ENCODE data around the gene TTC28. TPM values are rescaled to one million over a fixed set of nuclear protein-coding genes. Genes with fewer than 3 reads are reported as not detected.

TTC28 gene
- total RNA-seq, 1 donor from 2014 or later = 10.4 TPM

DNA sequence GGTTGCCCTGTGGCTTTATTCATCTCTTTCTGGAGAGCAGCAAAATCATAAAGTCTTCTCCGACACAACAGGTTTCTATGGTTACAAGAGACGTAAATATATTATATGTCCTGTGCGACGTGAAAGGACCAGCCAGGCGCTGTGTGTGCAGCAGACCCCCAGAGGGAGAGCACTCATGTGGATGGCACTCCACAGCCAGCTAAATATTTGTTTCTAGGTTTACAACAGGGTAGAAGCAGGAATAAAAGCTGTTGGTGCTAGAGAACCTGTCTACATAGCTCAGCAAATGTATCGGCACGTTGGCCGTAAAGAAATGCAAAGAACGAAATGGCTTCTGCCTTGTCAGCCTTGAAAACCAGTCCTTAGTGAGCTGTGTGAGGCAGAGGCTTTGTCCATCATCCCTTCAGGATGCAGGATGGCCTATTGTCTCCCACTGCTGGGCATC, 626.8 kb downstream of the TTC28 start:
- ATAC-seq (no peak), DNase-seq (ENCODE audit: missing footprints) (no peak)
- intact Hi-C loops (cut with DNase I) = loop anchor here (2.0 to 10.0 kb wide), 2 partner anchors 390 to 772 kb away; no protein-coding TSS in a partner anchor

DNA sequence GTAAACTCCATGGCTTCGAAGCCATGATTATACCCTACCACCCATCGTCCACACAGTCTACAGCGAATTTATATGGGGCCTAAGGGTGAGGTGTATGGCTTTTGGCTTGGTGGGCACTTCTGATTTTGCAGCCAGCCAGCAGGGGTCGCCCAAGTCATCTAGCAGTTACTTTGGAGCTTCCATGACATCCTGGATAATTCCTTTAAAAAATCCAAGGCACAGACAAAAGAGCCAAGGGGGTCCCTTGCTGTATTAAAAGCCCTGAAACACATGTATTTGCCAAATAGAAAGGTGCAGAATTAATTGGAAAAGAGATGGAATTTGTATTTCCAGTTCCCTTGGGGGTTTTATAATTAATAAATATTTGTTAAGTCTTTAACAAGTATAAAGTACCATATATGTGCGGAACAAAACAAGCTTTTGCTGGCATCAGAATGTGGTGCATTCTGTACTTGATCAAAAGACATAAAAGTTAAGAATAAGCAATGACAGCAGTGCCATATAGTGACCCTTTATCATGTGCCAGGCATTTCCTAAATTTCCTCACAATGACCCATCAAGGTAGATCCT, 627.8 kb downstream of the TTC28 start:
- ATAC-seq (peak; percentile 73), DNase-seq (ENCODE audit: missing footprints) (peak; percentile 76)
- intact Hi-C loops (cut with DNase I) = loop anchor here (1.0 to 10.0 kb wide), 3 partner anchors 391 to 773 kb away; no protein-coding TSS in a partner anchor

DNA sequence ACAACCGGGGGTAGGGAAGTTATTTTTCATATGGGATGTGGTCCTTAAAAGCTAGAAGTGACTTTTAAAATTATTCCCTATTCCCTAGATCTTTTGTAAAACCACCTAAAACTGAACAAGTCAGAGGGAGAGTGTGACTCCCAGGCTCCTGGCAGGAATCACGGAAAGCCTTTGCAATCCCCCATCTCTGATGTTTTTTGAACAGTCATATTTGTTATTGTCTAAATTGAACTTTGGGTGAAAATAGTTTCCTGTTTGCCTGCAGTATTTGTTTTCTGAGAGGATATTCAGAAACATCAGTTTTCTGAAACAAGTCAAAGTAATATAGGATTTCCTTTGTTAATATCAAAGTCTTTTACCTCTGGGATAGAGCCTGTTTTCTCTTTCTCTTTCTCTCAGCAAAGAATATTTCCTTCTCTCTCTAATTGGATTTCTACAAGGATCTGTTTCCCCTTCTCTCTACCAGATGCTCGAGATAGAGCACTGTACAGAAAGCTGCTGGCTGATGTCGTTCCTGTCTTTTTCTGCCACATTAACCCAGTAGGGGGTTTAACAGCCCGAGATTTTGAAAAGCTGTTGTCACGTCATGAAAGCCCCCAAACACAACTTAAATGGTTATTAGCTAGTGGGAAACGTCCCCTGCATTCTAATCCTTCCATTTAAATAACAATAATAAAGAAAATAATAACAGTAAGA, 628.4 kb downstream of the TTC28 start:
- DNase-seq (ENCODE audit: missing footprints) (no peak), ATAC-seq (no peak)
- intact Hi-C loops (cut with DNase I) = loop anchor here (1.0 to 10.0 kb wide), 2 partner anchors 543 to 774 kb away; no protein-coding TSS in a partner anchor

DNA sequence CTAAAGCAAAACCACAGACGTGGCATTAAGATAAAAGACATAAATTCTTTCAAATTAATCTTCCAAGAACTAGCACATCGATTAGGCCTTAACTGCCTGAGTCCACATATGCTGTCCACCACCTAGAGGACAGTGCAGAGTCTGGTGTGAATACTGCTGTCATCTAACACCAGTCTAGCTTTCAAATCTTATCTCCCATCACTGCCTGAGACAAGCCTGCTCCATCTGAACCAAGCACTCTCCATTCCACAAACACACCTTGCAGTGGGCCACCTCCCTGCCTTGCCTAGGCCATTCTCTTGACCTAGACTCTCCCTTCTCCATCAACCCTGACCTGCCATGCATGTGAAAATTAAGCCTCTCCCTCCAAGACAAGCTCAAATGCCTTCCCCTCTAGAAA, 631.1 kb downstream of the TTC28 start:
- no peak for ATAC-seq
- intact Hi-C loops (cut with DNase I) = no loop called here
- DNase-seq (ENCODE audit: missing footprints) = no peak

DNA sequence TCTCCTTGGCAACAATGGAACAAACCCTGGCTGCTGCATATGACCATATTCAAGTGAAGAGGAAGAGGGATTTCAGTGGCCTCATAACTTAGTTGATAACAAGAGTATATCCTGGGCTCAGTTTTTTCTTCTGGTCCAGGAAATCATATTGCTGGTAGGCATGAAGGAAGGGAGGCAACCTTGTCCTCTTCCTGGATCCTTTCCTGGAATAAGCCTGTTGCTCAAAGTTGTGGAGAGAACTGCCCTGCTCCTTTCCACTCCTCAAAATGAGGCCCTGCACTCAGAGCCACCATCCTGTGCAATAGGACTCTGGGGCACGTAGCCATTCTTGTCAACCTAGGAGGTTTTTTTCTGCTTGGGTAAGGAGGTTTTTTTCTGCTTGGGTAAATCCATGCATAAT, 631.9 kb downstream of the TTC28 start:
- intact Hi-C loops (cut with DNase I) = no loop called here
- ATAC-seq (no peak), DNase-seq (ENCODE audit: missing footprints) (no peak)

DNA sequence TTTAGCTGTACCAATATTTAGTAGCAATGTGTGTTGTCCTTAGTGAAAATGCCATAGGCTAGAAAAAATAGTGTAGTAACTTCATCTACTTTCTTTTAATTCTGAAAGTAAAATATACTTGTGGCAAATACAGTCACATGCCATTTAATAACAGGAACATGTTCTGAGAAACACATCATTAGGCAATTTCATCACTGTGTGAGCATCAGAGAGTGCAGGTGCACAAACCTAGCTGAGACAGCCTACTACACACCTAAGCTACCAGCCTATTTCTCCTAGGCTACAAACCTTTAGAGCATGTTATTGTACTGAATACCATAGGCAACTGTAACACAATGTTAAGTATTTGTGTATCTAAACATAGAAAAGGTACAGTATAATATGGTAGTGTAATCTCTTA, 633.5 kb downstream of the TTC28 start:
- DNase-seq (ENCODE audit: missing footprints) (no peak), ATAC-seq (no peak)
- intact Hi-C loops (cut with DNase I) = no loop called here

DNA sequence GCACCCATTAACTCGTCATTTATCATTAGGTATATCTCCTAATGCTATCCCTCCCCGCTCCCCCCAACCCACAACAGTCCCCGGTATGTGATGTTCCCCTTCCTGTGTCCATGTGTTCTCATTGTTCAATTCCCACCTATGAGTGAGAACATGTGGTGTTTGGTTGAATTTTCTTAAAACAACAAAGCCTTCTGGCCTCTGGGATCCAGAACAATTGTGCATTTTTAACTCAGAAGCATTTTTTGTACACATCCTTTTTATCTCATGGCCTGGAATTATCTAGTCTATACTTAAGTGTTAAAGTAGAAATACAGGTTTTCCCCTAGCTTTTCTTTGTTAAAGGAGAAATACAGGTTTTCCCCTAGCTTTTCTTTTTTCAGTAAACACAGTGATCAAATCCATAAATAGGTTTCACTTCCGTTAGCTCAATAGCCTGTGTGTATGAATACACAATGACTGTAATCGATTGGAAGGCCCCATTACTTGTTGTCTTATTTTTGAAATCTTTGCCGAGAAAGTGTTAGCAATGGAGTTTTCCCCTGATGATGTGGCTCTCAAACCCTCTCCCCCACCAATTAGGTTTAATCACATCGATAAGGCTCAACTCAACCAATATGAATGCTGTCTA, 635.0 kb downstream of the TTC28 start:
- DNase-seq (ENCODE audit: missing footprints) (no peak), ATAC-seq (no peak)
- intact Hi-C loops (cut with DNase I) = no loop called here

DNA sequence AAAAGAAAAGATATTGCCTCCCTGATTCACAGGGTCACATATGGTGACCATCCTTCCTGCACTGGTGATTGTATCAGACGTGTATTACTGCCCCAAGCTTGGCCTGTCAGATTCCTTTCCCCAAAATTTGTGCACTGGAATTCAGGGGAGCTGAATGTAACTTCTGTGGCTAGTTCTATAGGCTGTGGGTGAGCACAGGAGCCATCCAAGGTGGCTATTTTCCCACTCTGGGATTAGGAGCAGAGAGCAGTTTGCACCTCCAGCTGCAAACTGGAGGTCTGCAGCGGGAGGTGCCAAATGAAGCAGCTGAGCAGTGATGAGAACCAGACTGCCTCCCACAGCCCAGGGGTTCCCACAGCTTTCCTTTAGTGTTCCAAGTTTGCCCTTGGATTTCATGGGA, 636.4 kb downstream of the TTC28 start:
- intact Hi-C loops (cut with DNase I) = no loop called here
- ATAC-seq = peak; percentile 54
- no peak for DNase-seq (ENCODE audit: missing footprints)

DNA sequence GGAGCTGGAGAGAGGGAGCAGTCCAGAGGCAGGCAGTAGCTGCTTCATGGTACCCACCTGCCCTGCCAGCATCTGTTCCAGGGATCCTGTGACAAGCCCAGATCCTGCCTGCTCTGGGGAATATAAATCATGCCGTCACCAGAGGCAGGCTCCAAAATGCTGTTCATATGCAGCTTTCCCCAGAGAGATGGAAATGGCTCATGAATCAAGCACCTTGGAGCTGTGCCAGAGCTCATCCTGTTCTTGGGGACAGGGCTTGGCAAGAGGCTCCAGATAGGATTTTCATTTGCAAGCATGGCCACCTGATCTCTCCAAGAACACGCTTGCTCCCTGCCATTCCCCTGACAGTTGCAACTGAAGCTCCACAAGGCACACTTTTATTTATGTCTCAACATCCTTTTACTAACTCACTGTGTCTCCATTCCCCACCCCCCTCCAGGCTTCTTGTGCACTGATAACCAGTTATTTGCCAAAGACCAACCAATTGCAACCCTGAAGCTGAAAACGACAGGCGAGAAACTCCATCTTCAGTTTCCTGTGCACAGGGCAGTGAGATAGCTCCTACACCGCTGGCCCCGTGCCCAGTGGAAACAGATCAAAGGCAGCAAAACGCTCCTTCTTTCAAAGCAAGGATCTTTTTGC, 644.8 kb downstream of the TTC28 start:
- peak; percentile 88 for ATAC-seq
- intact Hi-C loops (cut with DNase I) = no loop called here
- peak; percentile 79 for DNase-seq (ENCODE audit: missing footprints)

DNA sequence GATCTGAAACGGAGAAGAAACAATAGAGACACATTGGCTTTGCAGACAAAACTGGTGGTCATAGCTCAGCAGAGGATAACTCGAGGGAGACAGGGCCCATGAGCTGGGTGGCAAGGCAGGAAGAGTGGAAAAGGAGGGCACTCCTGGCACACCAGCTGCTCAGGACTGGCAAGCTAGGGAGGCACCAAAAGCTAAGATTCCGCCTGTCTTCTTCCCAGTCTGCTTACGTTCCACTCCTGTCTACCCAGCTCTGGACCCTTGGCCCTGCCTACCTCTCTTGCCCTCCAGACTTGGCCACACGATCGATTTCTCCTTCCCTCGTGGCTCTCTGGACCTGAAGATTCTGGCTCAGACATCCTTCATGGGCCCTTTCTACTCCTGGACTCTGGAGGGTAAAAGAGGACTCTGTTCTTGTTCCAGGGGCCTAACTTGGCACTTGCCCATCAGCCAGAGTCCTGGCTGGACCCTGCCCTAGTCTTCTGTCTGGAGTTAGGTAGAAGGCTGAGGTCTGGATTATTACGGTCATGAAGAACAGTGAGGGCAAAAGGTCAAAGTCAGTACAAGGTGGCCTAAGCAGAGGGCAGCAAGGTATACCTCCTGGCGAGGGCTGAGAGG, 645.4 kb downstream of the TTC28 start:
- DNase-seq (ENCODE audit: missing footprints) = no peak
- intact Hi-C loops (cut with DNase I) = no loop called here
- no peak for ATAC-seq

DNA sequence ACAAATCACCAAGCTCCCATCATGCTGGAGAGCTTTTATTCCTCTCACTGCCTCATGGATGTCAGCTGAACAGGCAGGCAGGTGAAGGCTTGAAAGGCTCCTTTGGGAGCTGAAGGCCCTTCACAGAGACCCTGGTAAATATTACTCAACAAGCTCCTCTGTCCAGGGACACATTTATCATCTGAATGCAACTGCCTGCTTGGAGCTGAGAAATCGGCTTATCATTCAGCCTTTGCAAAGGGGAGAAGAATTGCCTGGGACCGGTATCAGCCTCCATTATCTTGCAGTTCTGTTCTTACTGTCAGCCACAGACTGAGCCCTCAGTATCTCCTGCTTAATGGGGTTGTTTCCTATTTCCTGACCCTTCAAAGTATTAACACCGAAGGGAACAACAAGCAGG, 646.8 kb downstream of the TTC28 start:
- ATAC-seq (no peak), DNase-seq (ENCODE audit: missing footprints) (no peak)
- intact Hi-C loops (cut with DNase I) = no loop called here

DNA sequence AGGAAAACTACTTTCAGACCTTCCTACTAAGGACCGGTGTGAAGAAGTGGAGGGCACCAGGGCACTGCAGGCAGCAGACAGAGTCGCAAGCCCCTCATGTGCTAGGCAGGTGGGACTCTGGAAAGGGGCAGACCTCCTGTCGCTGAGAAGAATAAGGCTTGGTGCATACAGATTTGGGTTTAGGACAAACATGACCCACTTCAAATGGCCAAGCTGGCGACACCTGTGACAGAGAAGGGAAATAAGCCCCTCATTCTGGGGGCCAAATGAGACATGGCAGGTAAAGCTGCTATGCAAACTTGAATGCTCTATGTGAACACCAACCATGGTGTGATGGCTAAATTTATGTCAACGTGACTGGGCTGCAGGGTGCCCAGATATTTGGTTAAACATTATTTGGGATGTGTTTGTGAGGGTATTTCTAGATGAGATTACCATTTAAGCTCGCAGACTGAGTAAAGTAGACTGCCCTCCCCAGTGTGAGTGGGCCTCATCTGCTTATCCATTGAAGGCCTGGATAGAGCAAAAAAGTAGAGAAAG, 648.2 kb downstream of the TTC28 start:
- intact Hi-C loops (cut with DNase I) = no loop called here
- no peak for ATAC-seq
- DNase-seq (ENCODE audit: missing footprints) = no peak

DNA sequence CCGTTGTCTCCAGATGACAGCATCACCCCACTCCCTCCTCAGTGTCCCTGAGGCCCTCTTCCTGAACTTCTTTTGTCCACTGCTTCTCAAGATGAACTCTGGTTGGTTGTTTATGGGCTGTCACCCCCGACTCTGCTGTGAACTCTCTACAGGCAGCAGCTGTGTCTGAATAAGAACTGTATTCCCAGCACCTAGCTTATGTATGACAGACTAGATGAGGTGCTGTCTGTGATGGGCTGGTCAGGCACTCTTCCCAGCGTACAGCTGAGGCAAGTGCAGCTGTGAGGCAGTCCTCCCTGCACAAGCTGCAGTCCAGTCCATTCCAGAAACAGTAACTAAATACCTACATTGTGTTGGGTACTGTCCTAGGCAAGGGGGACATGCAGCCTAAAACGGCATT, 649.2 kb downstream of the TTC28 start:
- no peak for DNase-seq (ENCODE audit: missing footprints)
- ATAC-seq = no peak
- intact Hi-C loops (cut with DNase I) = no loop called here

DNA sequence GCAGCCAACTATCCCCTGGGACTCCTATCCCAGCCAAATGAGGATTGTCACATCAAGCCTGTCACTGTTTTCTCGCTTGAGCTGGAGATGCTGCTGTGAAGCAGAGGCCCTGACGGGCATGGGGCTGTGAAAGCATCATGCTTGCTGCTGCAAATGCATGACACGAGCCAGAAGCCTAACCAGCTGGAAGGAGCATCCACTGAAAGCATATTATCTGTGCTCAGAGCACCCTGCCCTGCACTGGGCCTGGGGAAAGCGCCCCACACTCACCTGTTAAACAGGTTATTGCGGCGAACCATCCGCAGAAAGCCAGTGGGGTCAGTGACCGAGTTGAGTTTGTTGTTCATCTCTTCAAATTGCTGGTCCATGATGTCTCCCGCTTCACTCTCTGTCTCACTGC, 649.7 kb downstream of the TTC28 start:
- no peak for DNase-seq (ENCODE audit: missing footprints)
- ATAC-seq = no peak
- intact Hi-C loops (cut with DNase I) = loop anchor here (10.0 kb wide), 1 partner anchor 795 kb away; no protein-coding TSS in a partner anchor

DNA sequence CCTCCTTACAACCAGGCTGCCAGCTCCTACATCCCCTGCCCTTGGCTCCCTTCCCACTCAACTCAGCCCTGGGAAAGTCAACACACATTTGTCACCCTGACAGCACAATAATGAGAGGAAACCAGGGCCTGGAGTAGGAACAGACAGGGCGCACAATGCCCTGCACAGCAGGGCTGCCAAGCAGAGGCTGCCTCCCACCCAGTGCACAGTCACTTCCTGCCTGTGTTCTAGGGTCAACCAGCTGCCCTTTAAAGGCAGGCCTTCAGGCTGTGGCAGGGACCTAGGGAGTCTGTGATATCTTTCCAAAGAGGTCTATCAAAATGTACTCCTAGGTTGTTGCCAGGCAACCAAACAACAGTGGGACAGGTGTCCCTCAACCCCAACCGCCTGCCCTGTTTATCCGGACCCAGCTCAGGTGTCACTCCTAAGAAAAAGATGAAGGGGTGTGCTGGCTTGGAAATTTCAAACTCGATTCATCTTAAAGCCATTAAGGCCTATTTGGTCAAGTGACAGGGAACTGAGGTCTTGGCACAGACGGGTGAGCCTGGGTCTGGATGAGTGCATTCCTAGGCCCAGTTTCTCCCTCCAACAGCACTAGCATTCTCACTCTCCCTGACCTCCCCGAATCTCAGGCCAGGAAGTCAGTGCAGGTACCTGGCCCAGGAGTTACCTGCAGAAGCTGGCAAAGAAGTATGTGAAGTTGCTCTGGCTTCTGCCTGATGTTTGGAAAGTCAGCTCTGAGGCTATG, 650.3 kb downstream of the TTC28 start:
- ATAC-seq (peak; percentile 70), DNase-seq (ENCODE audit: missing footprints) (no peak)
- intact Hi-C loops (cut with DNase I) = loop anchor here (10.0 kb wide), 1 partner anchor 795 kb away; no protein-coding TSS in a partner anchor

DNA sequence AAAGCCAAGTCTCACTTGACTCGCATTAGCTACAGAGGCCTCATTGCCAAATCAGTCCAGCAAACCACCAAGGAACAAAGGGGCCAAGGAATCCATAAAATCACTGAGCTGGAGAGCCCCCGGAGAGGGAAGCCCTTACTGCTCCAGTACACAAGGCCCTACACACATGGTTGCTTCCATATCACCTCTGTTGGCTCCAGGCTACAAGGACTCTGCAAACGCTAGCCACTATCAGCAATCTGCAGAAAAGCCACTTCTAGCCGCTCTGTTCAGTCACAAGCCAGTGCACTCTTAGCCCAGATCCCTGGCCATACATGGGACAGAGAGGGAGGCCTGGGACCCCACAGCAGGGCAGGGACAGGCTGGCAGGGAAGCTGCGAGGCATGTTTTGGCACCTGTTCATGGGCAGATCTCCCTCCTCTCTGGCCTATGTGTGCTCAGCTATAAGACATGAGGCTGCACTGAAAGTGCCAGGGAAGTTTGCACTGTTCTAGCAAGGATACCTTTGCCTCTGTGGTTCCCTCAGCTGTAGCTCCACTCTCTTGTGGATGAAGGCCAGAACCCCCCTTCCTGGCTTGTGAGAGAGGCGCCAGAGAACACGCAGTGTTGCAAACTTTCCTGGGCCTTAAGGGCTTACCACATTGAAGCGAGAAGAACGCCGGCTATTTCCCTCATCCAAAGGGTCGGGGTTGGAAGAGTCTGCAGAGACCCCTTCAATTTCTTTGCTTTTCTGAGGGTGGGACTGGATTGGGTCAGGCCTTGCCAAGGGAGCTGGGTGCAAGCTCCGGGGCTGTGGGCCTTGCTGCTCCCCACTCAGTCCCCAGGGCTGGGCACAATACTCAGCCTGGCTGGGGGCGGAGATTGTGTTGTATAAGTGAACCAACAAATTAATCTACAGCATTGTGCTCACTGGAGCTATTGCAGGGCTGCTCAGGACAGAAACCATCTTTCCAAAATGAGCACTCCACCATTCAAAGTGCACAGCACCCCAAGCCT, 651.9 kb downstream of the TTC28 start:
- intact Hi-C loops (cut with DNase I) = loop anchor here (10.0 kb wide), 1 partner anchor 797 kb away; no protein-coding TSS in a partner anchor
- DNase-seq (ENCODE audit: missing footprints) (no peak), ATAC-seq (peak; percentile 37)

All from Right ventricle myocardium inferior (tissue), 1 donor.